Breast epithelium (tissue), 3 donors: Measurements from ENCODE around the gene TSPAN17.

Experiments used
- POLR2A ChIP-seq: fragments of 450-650 bp; IDR thresholded peaks from one replicate; pipeline ENCODE4 v1.6.1; 2016; ENCODE audit warnings: antibody characterized with exemption, mild to moderate bottlenecking, moderate library complexity
- POLR2AphosphoS5 ChIP-seq, 3 donors: sonication (generic); formaldehyde crosslinking; IDR thresholded peaks; one replicate each; pipeline ENCODE4 v1.6.1; 2017; ENCODE audit warnings: antibody characterized with exemption in 3 of 3
- TF ChIP-seq, protein P1 (sequence below), 3 donors: fragments of 450-650 bp; IDR thresholded peaks; one replicate each; pipeline ENCODE4 v1.5.1; 2016 to 2017; ENCODE audit warnings: antibody characterized with exemption in 3 of 3, mild to moderate bottlenecking in 3 of 3, moderate library complexity in 3 of 3

DNA sequence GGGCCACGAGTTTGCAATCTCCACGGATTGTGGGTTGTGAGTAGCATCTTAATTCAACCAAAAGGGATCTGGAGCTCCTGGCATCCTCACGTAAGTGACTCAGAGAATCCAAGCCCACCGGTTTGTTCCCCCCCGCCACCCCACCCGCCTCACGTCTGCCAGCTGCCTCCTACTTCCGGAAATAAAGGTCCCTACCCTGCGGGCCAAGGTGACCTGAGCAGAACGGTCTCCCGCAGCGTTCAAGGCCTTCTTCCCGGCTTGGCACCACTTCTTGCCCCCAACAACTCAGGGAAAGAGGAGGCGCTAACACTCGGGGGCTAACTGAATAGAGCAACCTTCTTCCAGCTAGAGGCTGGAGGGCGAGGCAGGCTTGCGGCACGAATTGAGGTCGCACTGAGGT is 28.5 kb upstream of the TSPAN17 start:
- TF ChIP-seq, protein P1, sequence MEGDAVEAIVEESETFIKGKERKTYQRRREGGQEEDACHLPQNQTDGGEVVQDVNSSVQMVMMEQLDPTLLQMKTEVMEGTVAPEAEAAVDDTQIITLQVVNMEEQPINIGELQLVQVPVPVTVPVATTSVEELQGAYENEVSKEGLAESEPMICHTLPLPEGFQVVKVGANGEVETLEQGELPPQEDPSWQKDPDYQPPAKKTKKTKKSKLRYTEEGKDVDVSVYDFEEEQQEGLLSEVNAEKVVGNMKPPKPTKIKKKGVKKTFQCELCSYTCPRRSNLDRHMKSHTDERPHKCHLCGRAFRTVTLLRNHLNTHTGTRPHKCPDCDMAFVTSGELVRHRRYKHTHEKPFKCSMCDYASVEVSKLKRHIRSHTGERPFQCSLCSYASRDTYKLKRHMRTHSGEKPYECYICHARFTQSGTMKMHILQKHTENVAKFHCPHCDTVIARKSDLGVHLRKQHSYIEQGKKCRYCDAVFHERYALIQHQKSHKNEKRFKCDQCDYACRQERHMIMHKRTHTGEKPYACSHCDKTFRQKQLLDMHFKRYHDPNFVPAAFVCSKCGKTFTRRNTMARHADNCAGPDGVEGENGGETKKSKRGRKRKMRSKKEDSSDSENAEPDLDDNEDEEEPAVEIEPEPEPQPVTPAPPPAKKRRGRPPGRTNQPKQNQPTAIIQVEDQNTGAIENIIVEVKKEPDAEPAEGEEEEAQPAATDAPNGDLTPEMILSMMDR (IDR thresholded peaks at IDR 0.05), result no peak
- TF ChIP-seq POLR2AphosphoS5 (IDR thresholded peaks at IDR 0.05) (no peak), POLR2A (no peak)
